IMR-90 (cell line): ENCODE data around the gene STIM1. TPM values are rescaled to one million over a fixed set of nuclear protein-coding genes. Genes with fewer than 3 reads are reported as not detected.

Experiments
- ATAC-seq: fragments of 200-7000 bp; cut with Tn5 transposase; 2 replicates; pipeline ENCODE4 v1.9.1; 2020; ENCODE audit warnings: low read depth, mild to moderate bottlenecking, moderate library complexity
- BruUV-seq: library from RNA; stranded (reverse); fragments of 400-500 nt; replicated peaks from 2 replicates; lab custom pipeline; 2021; lab: Mats Ljungman, UMichigan
- CTCF ChIA-PET: fragments of 300-600 bp; formaldehyde crosslinking; extraction: SDS; loops from one replicate; lab custom pipeline; 2021; ENCODE audit warnings: antibody characterized with exemption; lab: Yijun Ruan, JAX
- POLR2A ChIA-PET: fragments of 300-600 bp; sonication (Branson Sonifier 250); formaldehyde crosslinking; loops from one replicate; lab custom pipeline; 2022; ENCODE audit warnings: antibody characterized with exemption; ENCODE audit not compliant: unreplicated experiment; lab: Charles Lee
- DNase-seq: peaks from one replicate; pipeline ENCODE4 v3.0.0; 2013
- H2AFZ ChIP-seq: replicated peaks from 2 replicates; pipeline ENCODE3; 2013; ENCODE audit warnings: low read length, mild to moderate bottlenecking; ENCODE audit not compliant: poor library complexity
- H2AK5ac ChIP-seq: 2 replicates; pipeline ENCODE4 v1.6.1; 2013; ENCODE audit warnings: low read depth, low read length, inconsistent platforms
- H2AK9ac ChIP-seq: replicated peaks from 2 replicates; pipeline ENCODE3; 2013; ENCODE audit warnings: mild to moderate bottlenecking, low read depth, low read length, moderate library complexity; ENCODE audit not compliant: poor library complexity
- H2BK120ac ChIP-seq: 2 replicates; pipeline ENCODE4 v1.6.1; 2013; ENCODE audit warnings: low read depth, low read length, inconsistent platforms
- H2BK15ac ChIP-seq: 3 replicates; pipeline ENCODE4 v1.6.1; 2013; ENCODE audit warnings: low read depth, low read length, inconsistent platforms
- H2BK20ac ChIP-seq: 2 replicates; pipeline ENCODE4 v1.6.1; 2013; ENCODE audit warnings: low read depth, mild to moderate bottlenecking, inconsistent platforms, low read length, moderate library complexity
- H2BK5ac ChIP-seq: 2 replicates; pipeline ENCODE4 v1.6.1; 2013; ENCODE audit warnings: mild to moderate bottlenecking, low read depth, low read length, inconsistent platforms; ENCODE audit not compliant: poor library complexity, severe bottlenecking
- H3K14ac ChIP-seq: replicated peaks from 2 replicates; pipeline ENCODE4 v1.6.1; 2013; ENCODE audit warnings: low read depth, low read length, inconsistent platforms
- H3K18ac ChIP-seq: 2 replicates; pipeline ENCODE4 v1.6.1; 2013; ENCODE audit warnings: low read depth, low read length, control low read depth
- H3K23ac ChIP-seq: 2 replicates; pipeline ENCODE4 v1.6.1; 2013; ENCODE audit warnings: low read depth, low read length, inconsistent platforms
- H3K27ac ChIP-seq: 2 replicates; pipeline ENCODE4 v1.5.1; 2013; ENCODE audit warnings: mild to moderate bottlenecking, control low read depth, low read length; ENCODE audit not compliant: insufficient read depth
- H3K27me3 ChIP-seq: 2 replicates; pipeline ENCODE4 v1.6.1; 2013; ENCODE audit warnings: low read length; ENCODE audit not compliant: control insufficient read depth, insufficient read depth
- H3K36me3 ChIP-seq: 2 replicates; pipeline ENCODE4 v1.6.1; 2013; ENCODE audit warnings: low read length, mixed read lengths; ENCODE audit not compliant: control insufficient read depth, insufficient read depth
- H3K4ac ChIP-seq: 2 replicates; pipeline ENCODE4 v1.6.1; 2013; ENCODE audit warnings: low read depth, low read length, inconsistent platforms
- H3K4me1 ChIP-seq: 2 replicates; pipeline ENCODE4 v1.6.1; 2013; ENCODE audit warnings: low read length, mixed read lengths; ENCODE audit not compliant: control insufficient read depth, insufficient read depth
- H3K4me2 ChIP-seq: 2 replicates; pipeline ENCODE4 v1.6.1; 2013; ENCODE audit warnings: low read depth, mild to moderate bottlenecking, control low read depth, low read length, moderate library complexity
- H3K4me3 ChIP-seq: 2 replicates; pipeline ENCODE4 v1.5.1; 2013; ENCODE audit warnings: low read depth, mild to moderate bottlenecking, control low read depth, low read length, moderate library complexity; ENCODE audit not compliant: insufficient read depth
- H3K56ac ChIP-seq: 2 replicates; pipeline ENCODE4 v1.6.1; 2013; ENCODE audit warnings: low read length, inconsistent platforms; ENCODE audit not compliant: insufficient read depth; ENCODE audit errors: extremely low read depth
- H3K79me1 ChIP-seq, 2 experiments: 2 replicates each; pipeline ENCODE4 v1.6.1; 2013; ENCODE audit warnings: low read length in 2 of 2, inconsistent platforms in 1 of 2, low read depth in 1 of 2
- H3K9ac ChIP-seq: 2 replicates; pipeline ENCODE4 v1.6.1; 2013; ENCODE audit warnings: low read depth, low read length, control low read depth
- H3K9me1 ChIP-seq: 2 replicates; pipeline ENCODE4 v1.6.1; 2013; ENCODE audit warnings: low read length, inconsistent platforms; ENCODE audit not compliant: insufficient read depth
- H3K9me3 ChIP-seq: 2 replicates; pipeline ENCODE4 v1.6.1; 2013; ENCODE audit warnings: low read length; ENCODE audit not compliant: control insufficient read depth, insufficient read depth
- H4K20me1 ChIP-seq: 2 replicates; pipeline ENCODE4 v1.6.1; 2013; ENCODE audit warnings: low read length, inconsistent platforms; ENCODE audit not compliant: insufficient read depth
- H4K5ac ChIP-seq: 2 replicates; pipeline ENCODE4 v1.6.1; 2013; ENCODE audit warnings: mild to moderate bottlenecking, low read depth, low read length, control low read depth
- H4K8ac ChIP-seq, 2 experiments: 2 replicates each; pipeline ENCODE4 v1.6.1; 2013; ENCODE audit warnings: low read depth in 2 of 2, low read length in 2 of 2, control low read depth in 1 of 2, inconsistent platforms in 1 of 2
- H4K91ac ChIP-seq: 2 replicates; pipeline ENCODE4 v1.6.1; 2013; ENCODE audit warnings: low read depth, low read length, inconsistent platforms; ENCODE audit not compliant: insufficient read depth
- BHLHE40 ChIP-seq: fragments of 150-350 bp; IDR thresholded peaks from 2 replicates; pipeline ENCODE4 v1.6.1; 2016; ENCODE audit warnings: mild to moderate bottlenecking, low read depth, low read length
- CEBPB ChIP-seq: IDR thresholded peaks from 2 replicates; pipeline ENCODE4 v1.6.1; 2012; ENCODE audit warnings: low read depth, low read length, improper control_type of control experiment
- CHD1 ChIP-seq: IDR thresholded peaks from 2 replicates; pipeline ENCODE4 v1.6.1; 2012; ENCODE audit warnings: low read depth, low read length, improper control_type of control experiment
- CTCF ChIP-seq: conservative IDR thresholded peaks from 2 replicates; pipeline ENCODE4 v1.5.1; 2012; ENCODE audit warnings: mild to moderate bottlenecking, low read depth, low read length, improper control_type of control experiment
- ELK1 ChIP-seq: fragments of 150-350 bp; IDR thresholded peaks from 2 replicates; pipeline ENCODE4 v1.6.1; 2016; ENCODE audit warnings: low read depth, mild to moderate bottlenecking, low read length, moderate library complexity, borderline replicate concordance
- FOS ChIP-seq: fragments of 150-350 bp; IDR thresholded peaks from 2 replicates; pipeline ENCODE4 v1.6.1; 2016; ENCODE audit warnings: low read depth, low read length
- MAFK ChIP-seq: IDR thresholded peaks from 2 replicates; pipeline ENCODE4 v1.6.1; 2012; ENCODE audit warnings: low read depth, low read length, improper control_type of control experiment
- MAZ ChIP-seq: IDR thresholded peaks from 2 replicates; pipeline ENCODE4 v1.6.1; 2012; ENCODE audit warnings: low read depth, mild to moderate bottlenecking, low read length, improper control_type of control experiment, moderate library complexity, borderline replicate concordance
- MXI1 ChIP-seq: IDR thresholded peaks from 2 replicates; pipeline ENCODE4 v1.6.1; 2012; ENCODE audit warnings: low read depth, mild to moderate bottlenecking, low read length, moderate library complexity, borderline replicate concordance
- NFE2L2 ChIP-seq: fragments of 150-350 bp; IDR thresholded peaks from 2 replicates; pipeline ENCODE4 v1.6.1; 2016; ENCODE audit warnings: low read depth, mild to moderate bottlenecking, low read length
- POLR2A ChIP-seq: IDR thresholded peaks from 2 replicates; pipeline ENCODE4 v1.6.1; 2012; ENCODE audit warnings: mild to moderate bottlenecking, low read depth, low read length
- RAD21 ChIP-seq: IDR thresholded peaks from 2 replicates; pipeline ENCODE4 v1.6.1; 2012; ENCODE audit warnings: low read length, improper control_type of control experiment
- RCOR1 ChIP-seq: IDR thresholded peaks from 2 replicates; pipeline ENCODE4 v1.6.1; 2012; ENCODE audit warnings: mild to moderate bottlenecking, low read length, improper control_type of control experiment; ENCODE audit not compliant: insufficient replicate concordance
- RFX5 ChIP-seq: IDR thresholded peaks from 2 replicates; pipeline ENCODE4 v1.8.0; 2012; ENCODE audit warnings: low read depth, mild to moderate bottlenecking, low read length, moderate library complexity
- SMC3 ChIP-seq: fragments of 150-350 bp; IDR thresholded peaks from 2 replicates; pipeline ENCODE4 v1.6.1; 2016; ENCODE audit warnings: low read depth, mild to moderate bottlenecking, antibody characterized with exemption, low read length, moderate library complexity
- USF2 ChIP-seq: fragments of 150-350 bp; IDR thresholded peaks from 2 replicates; pipeline ENCODE4 v1.6.1; 2017; ENCODE audit warnings: mild to moderate bottlenecking, antibody characterized with exemption, low read length, low read depth
- WGBS, 2 experiments: methylation state at CpG; one replicate each; pipeline versions ENCODE4 v1.1.5 to v1.1.7; 2013; ENCODE audit warnings: missing lambda C conversion rate in 2 of 2; ENCODE audit not compliant: insufficient read length in 1 of 2; ENCODE audit errors: extremely low coverage in 2 of 2; 5-methylcytosine and 5-hydroxymethylcytosine counted together
- dilution Hi-C: fragments of 300-500 bp; cut with HindIII; formaldehyde crosslinking; loops from one replicate; pipeline ENCODE4 v1.14.3; 2018; ENCODE audit warnings: low sequenced_read_pairs; ENCODE audit not compliant: unreplicated experiment
- in situ Hi-C: fragments of 300-500 bp; cut with MboI; formaldehyde crosslinking; loops from 3 replicates; pipeline ENCODE4 v1.14.3; 2019; ENCODE audit warnings: low sequenced_read_pairs, inconsistent platforms, mixed read lengths
- intact Hi-C: fragments of 100-400 bp; cut with micrococcal nuclease; formaldehyde crosslinking; loops from 2 replicates; pipeline ENCODE4 v1.10.0; 2022
- polyA plus RNA-seq, 3 experiments: library from polyadenylated mRNA; depleted of rRNA; stranded (reverse); fragments of >200 nt; gene quantifications; 2 replicates each; pipeline ENCODE4 v1.2.3, GENCODE V29; 2012; ENCODE audit warnings: low replicate concordance in 1 of 3
- total RNA-seq: library from RNA; depleted of rRNA; stranded (reverse); fragments of >200 nt; gene quantifications from 2 replicates; pipeline ENCODE4 v1.2.3, GENCODE V29; 2012

STIM1 gene
- total and polyA plus RNA-seq, 2 of the 4 experiments (the other 2 are of a cell fraction), result 17.9 to 23.0 TPM

GRCh38 chr11:3995949-3996554 is 140.6 kb downstream of the STIM1 start:
- H4K20me1 ChIP-seq, result no peaks in the 10 kb centered on the region
- H3K23ac ChIP-seq, result no peak overlapping the region
- peaks cover 5 to 12% of the 10 kb centered on the region in 2 experiments; a peak in 1 of 4 replicates for H3K79me1 ChIP-seq
- H2BK5ac ChIP-seq, result no peak overlapping the region
- no peaks in the 10 kb centered on the region for H3K27me3 ChIP-seq
- no peak overlapping the region for H4K5ac ChIP-seq
- H2AK5ac ChIP-seq, result no peak overlapping the region
- peak; percentile 42 for DNase-seq
- no peak overlapping the region for H3K4me2 ChIP-seq
- H4K8ac ChIP-seq, result no peak overlapping the region
- H2AK9ac ChIP-seq, result no peak overlapping the region
- ChIA-PET CTCF (no interaction called here), POLR2A (no interaction called here)
- H3K36me3 ChIP-seq, result no peaks in the 10 kb centered on the region
- TF ChIP-seq USF2 (no peak), MAFK (no peak), FOS (no peak), RFX5 (no peak), ELK1 (no peak), SMC3 (no peak), CTCF (no peak), NFE2L2 (no peak), RCOR1 (no peak), CHD1 (no peak), POLR2A (no peak), CEBPB (no peak), RAD21 (no peak), MAZ (no peak), MXI1 (no peak), BHLHE40 (no peak)
- H3K9ac ChIP-seq, result no peak overlapping the region
- dilution Hi-C loops, result no loop called here
- H3K9me1 ChIP-seq, result 0 out of 2 replicates have a peak, but pooled peaks cover 3% of the 10 kb centered on the region
- no CpG with 5 or more reads among the region's 4 CpGs for WGBS, 2 experiments
- H2BK120ac ChIP-seq, result no peak overlapping the region
- no peak overlapping the region for H3K18ac ChIP-seq
- no peak overlapping the region for H3K56ac ChIP-seq
- H3K9me3 ChIP-seq, result peaks cover 7% of the 10 kb centered on the region
- no peak overlapping the region for H3K4me3 ChIP-seq
- ATAC-seq, result no peak
- BruUV-seq, result no TSS peak
- no peak overlapping the region for H3K14ac ChIP-seq
- intact Hi-C loops, result no loop called here
- no peak overlapping the region for H3K27ac ChIP-seq
- H2BK15ac ChIP-seq, result no peak overlapping the region
- peaks cover 7% of the 10 kb centered on the region for H3K4me1 ChIP-seq
- H3K4ac ChIP-seq, result no peak overlapping the region
- no peak overlapping the region for H2AFZ ChIP-seq
- H4K91ac ChIP-seq, result no peak overlapping the region
- no peak overlapping the region for H2BK20ac ChIP-seq
- in situ Hi-C loops, result no loop called here
